H1 (cell line): ENCODE measurements around the gene DEGS2.

Source experiments
- ASH2L ChIP-seq: fragments of 200-600, 300-600 bp; sonication (generic); IDR thresholded peaks from one replicate; pipeline ENCODE4 v1.7.1; 2017; ENCODE audit warnings: low read length
- CEBPB ChIP-seq: IDR thresholded peaks from 2 replicates; pipeline ENCODE4 v1.6.1; 2012; ENCODE audit warnings: low read depth, low read length
- CHD1 ChIP-seq: IDR thresholded peaks from 2 replicates; pipeline ENCODE4 v1.6.1; 2012; ENCODE audit warnings: low read depth, low read length, improper control_type of control experiment
- CHD2 ChIP-seq: IDR thresholded peaks from 2 replicates; pipeline ENCODE4 v1.6.1; 2012; ENCODE audit warnings: low read length, improper control_type of control experiment
- NRF1 ChIP-seq: IDR thresholded peaks from 2 replicates; pipeline ENCODE4 v1.6.1; 2011; ENCODE audit warnings: mild to moderate bottlenecking, low read depth, low read length, improper control_type of control experiment
- POLR2AphosphoS5 ChIP-seq: IDR thresholded peaks from 2 replicates; pipeline ENCODE4 v1.6.1; 2011; ENCODE audit warnings: low read depth, low read length
- POU5F1 ChIP-seq: IDR thresholded peaks from 2 replicates; pipeline ENCODE4 v1.6.1; 2011; ENCODE audit warnings: low read depth, mild to moderate bottlenecking, low read length, moderate library complexity
- TAF1 ChIP-seq: IDR thresholded peaks from 2 replicates; pipeline ENCODE4 v1.6.1; 2011; ENCODE audit warnings: mild to moderate bottlenecking, low read depth, low read length
- TF ChIP-seq, protein P1 (sequence below), 3 experiments: IDR thresholded peaks; 1 replicate in 2 of 3; 2 replicates in 1 of 3; pipeline versions ENCODE4 v1.5.1 to v1.6.1; 2011; ENCODE audit warnings: low read length in 3 of 3, mild to moderate bottlenecking in 3 of 3, inconsistent platforms in 2 of 3, low read depth in 1 of 3, moderate library complexity in 1 of 3; ENCODE audit not compliant: insufficient read depth in 1 of 3; ENCODE audit errors: control extremely low read depth in 1 of 3

DNA sequence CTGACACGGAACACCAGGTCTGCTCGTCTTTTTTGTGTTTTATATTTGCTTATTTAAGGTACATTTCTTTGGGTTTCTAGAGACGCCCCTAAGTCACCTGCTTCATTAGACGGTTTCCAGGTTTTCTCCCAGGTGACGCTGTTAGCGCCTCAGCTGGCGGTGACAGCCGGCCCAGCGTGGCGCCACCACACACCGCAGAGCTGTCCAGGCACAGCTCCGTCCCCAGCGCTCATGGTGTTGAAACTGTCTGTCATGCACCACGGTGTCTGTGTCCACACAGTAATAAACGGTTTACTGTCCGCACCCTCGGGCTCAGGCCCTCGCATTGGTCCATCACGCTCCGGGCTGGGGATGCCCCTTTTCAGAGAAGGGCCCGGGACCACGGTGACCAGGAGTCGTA is 15.5 kb downstream of the DEGS2 start:
- TF ChIP-seq CHD1, result no peak
- TF ChIP-seq, protein P1, sequence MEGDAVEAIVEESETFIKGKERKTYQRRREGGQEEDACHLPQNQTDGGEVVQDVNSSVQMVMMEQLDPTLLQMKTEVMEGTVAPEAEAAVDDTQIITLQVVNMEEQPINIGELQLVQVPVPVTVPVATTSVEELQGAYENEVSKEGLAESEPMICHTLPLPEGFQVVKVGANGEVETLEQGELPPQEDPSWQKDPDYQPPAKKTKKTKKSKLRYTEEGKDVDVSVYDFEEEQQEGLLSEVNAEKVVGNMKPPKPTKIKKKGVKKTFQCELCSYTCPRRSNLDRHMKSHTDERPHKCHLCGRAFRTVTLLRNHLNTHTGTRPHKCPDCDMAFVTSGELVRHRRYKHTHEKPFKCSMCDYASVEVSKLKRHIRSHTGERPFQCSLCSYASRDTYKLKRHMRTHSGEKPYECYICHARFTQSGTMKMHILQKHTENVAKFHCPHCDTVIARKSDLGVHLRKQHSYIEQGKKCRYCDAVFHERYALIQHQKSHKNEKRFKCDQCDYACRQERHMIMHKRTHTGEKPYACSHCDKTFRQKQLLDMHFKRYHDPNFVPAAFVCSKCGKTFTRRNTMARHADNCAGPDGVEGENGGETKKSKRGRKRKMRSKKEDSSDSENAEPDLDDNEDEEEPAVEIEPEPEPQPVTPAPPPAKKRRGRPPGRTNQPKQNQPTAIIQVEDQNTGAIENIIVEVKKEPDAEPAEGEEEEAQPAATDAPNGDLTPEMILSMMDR (IDR thresholded peaks at IDR 0.05; ENCODE audit: control extremely low read depth in 1 of 3, insufficient read depth in 1 of 3, low read depth in 1 of 3, low read length in 3 of 3), result no peak
- no peak for TF ChIP-seq CEBPB
- TF ChIP-seq TAF1, result no peak
- no peak for TF ChIP-seq POLR2AphosphoS5
- TF ChIP-seq NRF1, result no peak
- no peak for TF ChIP-seq POU5F1
- no peak for TF ChIP-seq ASH2L
- no peak for TF ChIP-seq CHD2
